ENCODE measurements around the gene PLCD3.

- no peak for TF ChIP-seq POLR2A (IDR thresholded peaks at IDR 0.05; ENCODE audit: extremely low read depth, insufficient read length)
- TF ChIP-seq, protein P1, sequence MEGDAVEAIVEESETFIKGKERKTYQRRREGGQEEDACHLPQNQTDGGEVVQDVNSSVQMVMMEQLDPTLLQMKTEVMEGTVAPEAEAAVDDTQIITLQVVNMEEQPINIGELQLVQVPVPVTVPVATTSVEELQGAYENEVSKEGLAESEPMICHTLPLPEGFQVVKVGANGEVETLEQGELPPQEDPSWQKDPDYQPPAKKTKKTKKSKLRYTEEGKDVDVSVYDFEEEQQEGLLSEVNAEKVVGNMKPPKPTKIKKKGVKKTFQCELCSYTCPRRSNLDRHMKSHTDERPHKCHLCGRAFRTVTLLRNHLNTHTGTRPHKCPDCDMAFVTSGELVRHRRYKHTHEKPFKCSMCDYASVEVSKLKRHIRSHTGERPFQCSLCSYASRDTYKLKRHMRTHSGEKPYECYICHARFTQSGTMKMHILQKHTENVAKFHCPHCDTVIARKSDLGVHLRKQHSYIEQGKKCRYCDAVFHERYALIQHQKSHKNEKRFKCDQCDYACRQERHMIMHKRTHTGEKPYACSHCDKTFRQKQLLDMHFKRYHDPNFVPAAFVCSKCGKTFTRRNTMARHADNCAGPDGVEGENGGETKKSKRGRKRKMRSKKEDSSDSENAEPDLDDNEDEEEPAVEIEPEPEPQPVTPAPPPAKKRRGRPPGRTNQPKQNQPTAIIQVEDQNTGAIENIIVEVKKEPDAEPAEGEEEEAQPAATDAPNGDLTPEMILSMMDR (IDR thresholded peaks at IDR 0.05; ENCODE audit: low read depth, low read length): no peak
- no peak for TF ChIP-seq MAX (IDR thresholded peaks at IDR 0.05; ENCODE audit: low read depth, low read length)
- no peak for TF ChIP-seq MYC (IDR thresholded peaks at IDR 0.05; ENCODE audit: low read depth, low read length)
These were observed 38.6 kb upstream of the PLCD3 start for GRCh38 chr17:45170931-45171337.
